Measurements from ENCODE around the gene COL25A1. TPM values are rescaled to one million over a fixed set of nuclear protein-coding genes. Genes with fewer than 3 reads are reported as not detected.

Gene COL25A1
- total and polyA plus RNA-seq, 4 donors, result 0.61 to 4.4 (median 2.1) TPM

DNA sequence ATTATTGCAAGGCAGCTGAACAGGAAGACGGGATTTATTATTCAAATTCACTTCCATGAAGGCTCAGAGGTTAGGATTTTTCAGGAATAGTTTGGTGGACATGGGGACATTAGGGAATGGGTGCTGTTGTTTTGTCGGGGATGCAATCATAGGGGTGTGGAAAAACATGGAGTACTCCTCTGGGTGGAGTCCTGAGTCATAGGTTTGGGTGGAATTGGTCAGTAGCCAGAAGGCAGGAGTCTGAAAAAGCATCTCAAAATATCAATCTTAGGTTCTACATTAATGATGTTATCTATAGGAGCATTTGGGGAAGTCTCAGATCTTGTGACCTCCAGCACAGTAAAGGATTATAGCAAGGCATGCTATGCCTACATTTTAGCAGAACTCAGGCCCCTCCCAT lies 525.1 kb downstream of the COL25A1 start:
- no peaks in the 10 kb centered on the region for H3K9me3 ChIP-seq (ENCODE audit: control insufficient read depth in 4 of 4, low read length in 3 of 4)
- no peaks in the 10 kb centered on the region for H3K36me3 ChIP-seq (ENCODE audit: control insufficient read depth in 4 of 4, insufficient read depth in 3 of 4, low read depth in 1 of 4, low read length in 3 of 4)
- no peak overlapping the region for H3K27ac ChIP-seq (ENCODE audit: low read depth in 1 of 2, low read length in 2 of 2)
- no peaks in the 10 kb centered on the region for H3K27me3 ChIP-seq (ENCODE audit: control insufficient read depth in 4 of 4, insufficient read depth in 4 of 4, low read length in 3 of 4)
- no peak for DNase-seq (ENCODE audit: low spot score)
- 95% methylated on average over 2 of the region's 2 CpGs for WGBS
- no peak overlapping the region for H3K4me3 ChIP-seq (ENCODE audit: low read depth in 1 of 3, low read length in 3 of 3)
- TF ChIP-seq, protein P1, sequence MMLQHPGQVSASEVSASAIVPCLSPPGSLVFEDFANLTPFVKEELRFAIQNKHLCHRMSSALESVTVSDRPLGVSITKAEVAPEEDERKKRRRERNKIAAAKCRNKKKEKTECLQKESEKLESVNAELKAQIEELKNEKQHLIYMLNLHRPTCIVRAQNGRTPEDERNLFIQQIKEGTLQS (IDR thresholded peaks at IDR 0.05), result no peak
- no peak for TF ChIP-seq RAD21 (IDR thresholded peaks at IDR 0.05)
- TF ChIP-seq HNF4A (conservative IDR thresholded peaks at IDR 0.05), result no peak
- TF ChIP-seq ZBTB33 (IDR thresholded peaks at IDR 0.05), result no peak
- no peak for TF ChIP-seq SP1 (IDR thresholded peaks at IDR 0.05)
- TF ChIP-seq YY1 (IDR thresholded peaks at IDR 0.05), result no peak
- TF ChIP-seq JUND (IDR thresholded peaks at IDR 0.05), result no peak
- TF ChIP-seq FOXA2 (IDR thresholded peaks at IDR 0.05), result no peak
- no peak for TF ChIP-seq EGR1 (IDR thresholded peaks at IDR 0.05; ENCODE audit: low read depth in 2 of 2)
- no peak for TF ChIP-seq CTCF (IDR thresholded peaks at IDR 0.05; ENCODE audit: low read depth, low read length, missing input control)
- TF ChIP-seq TAF1 (conservative IDR thresholded peaks at IDR 0.05), result no peak
- TF ChIP-seq FOXA1 (IDR thresholded peaks at IDR 0.05), result no peak
- TF ChIP-seq, protein P2, sequence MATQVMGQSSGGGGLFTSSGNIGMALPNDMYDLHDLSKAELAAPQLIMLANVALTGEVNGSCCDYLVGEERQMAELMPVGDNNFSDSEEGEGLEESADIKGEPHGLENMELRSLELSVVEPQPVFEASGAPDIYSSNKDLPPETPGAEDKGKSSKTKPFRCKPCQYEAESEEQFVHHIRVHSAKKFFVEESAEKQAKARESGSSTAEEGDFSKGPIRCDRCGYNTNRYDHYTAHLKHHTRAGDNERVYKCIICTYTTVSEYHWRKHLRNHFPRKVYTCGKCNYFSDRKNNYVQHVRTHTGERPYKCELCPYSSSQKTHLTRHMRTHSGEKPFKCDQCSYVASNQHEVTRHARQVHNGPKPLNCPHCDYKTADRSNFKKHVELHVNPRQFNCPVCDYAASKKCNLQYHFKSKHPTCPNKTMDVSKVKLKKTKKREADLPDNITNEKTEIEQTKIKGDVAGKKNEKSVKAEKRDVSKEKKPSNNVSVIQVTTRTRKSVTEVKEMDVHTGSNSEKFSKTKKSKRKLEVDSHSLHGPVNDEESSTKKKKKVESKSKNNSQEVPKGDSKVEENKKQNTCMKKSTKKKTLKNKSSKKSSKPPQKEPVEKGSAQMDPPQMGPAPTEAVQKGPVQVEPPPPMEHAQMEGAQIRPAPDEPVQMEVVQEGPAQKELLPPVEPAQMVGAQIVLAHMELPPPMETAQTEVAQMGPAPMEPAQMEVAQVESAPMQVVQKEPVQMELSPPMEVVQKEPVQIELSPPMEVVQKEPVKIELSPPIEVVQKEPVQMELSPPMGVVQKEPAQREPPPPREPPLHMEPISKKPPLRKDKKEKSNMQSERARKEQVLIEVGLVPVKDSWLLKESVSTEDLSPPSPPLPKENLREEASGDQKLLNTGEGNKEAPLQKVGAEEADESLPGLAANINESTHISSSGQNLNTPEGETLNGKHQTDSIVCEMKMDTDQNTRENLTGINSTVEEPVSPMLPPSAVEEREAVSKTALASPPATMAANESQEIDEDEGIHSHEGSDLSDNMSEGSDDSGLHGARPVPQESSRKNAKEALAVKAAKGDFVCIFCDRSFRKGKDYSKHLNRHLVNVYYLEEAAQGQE (IDR thresholded peaks at IDR 0.05), result no peak
- no peak for TF ChIP-seq RXRA (IDR thresholded peaks at IDR 0.05)
- no peak for TF ChIP-seq NR2F2 (IDR thresholded peaks at IDR 0.05)
- no peak for TF ChIP-seq GABPA (IDR thresholded peaks at IDR 0.05 in 1 of 2, conservative IDR thresholded peaks at IDR 0.05 in 1 of 2)
- TF ChIP-seq HNF4G (IDR thresholded peaks at IDR 0.05), result no peak
- TF ChIP-seq MAX (IDR thresholded peaks at IDR 0.05), result no peak
- no peak overlapping the region for H3K9ac ChIP-seq (ENCODE audit: low read depth in 1 of 2, low read length in 2 of 2)
- H3K4me1 ChIP-seq (ENCODE audit: control insufficient read depth in 4 of 4, insufficient read depth in 4 of 4, low read length in 3 of 4), result peaks cover 0 to 16% (median 10%) of the 10 kb centered on the region in 4 donors
